HG03175 (cell line): ENCODE measurements around the gene AKAIN1.
A peak's percentile ranks its signal among the peaks of the same experiment; 100 is the strongest.

ENCODE experiments used
- ATAC-seq: cut with Tn5 transposase; IDR thresholded peaks from one replicate; pipeline ENCODE4 v1.9.1; 2021; ENCODE audit warnings: mild to moderate bottlenecking, moderate library complexity; ENCODE audit not compliant: unreplicated experiment

The AKAIN1 gene, protein sequence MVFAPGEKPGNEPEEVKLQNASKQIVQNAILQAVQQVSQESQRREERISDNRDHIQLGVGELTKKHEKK

DNA sequence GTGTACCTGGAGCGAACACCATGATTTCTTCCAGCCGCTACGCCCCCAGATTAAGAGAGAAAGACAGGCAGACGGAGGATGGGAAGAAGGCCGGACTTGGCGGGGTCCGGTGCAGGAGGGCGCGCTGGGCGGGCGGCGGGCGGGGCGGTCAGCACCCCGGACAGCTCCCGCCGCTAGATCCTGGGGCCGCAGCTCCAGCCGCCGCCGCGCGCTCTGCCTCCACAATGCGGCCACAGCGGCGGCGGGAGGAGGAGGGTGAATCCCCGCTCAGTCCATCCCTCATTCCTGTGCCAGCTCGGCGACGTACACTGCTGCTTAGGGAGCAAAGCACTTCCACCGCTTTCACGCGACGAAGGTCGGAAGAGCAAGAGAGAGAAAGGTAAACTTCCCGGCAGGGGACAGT lies at the start of gene AKAIN1:
Gene AKAIN1, minus strand, starts transcription at position 226 of the 403 bp plus-strand sequence. Its CDS starts 204 bp downstream, at position 22.
- ATAC-seq: no peak

DNA sequence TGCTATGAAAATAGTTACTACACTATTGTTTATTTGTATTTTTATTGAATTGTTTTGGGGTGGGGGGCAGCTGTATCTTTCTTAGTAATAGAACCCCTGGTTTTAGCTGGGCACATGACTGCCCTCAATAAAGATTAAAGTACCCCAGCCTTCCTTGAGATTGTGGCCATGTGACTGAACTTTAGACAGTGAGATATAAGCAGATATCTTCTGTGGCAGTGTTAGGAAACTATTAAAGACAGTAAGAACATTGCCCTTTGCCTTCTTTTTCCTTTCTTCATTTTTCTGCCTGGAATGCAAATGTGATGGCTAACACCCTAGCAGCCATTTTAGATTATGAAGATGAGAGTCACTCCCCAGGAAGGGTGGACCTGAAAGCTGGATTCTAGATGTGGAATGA lies 47.9 kb upstream of the AKAIN1 start:
- no peak for ATAC-seq

DNA sequence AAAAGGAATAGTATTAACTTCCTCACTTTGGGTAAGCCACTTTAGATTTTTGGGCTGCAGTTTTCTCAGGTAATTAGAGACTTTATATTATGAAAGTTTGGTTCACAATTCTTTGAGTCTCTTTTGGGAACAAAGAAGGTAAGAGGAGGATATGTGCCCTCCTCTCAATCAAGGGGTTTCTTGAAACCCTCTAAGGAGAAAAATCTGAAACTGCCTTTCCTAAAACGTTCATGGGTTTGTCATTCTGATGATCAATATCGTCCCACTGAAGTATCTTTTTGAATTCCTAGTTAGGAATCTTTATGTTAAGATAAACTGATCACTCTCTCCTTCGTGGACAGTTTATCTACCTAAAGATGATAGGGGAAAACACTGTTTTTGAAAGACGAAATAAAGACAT lies 42.4 kb upstream of the AKAIN1 start:
- no peak for ATAC-seq

DNA sequence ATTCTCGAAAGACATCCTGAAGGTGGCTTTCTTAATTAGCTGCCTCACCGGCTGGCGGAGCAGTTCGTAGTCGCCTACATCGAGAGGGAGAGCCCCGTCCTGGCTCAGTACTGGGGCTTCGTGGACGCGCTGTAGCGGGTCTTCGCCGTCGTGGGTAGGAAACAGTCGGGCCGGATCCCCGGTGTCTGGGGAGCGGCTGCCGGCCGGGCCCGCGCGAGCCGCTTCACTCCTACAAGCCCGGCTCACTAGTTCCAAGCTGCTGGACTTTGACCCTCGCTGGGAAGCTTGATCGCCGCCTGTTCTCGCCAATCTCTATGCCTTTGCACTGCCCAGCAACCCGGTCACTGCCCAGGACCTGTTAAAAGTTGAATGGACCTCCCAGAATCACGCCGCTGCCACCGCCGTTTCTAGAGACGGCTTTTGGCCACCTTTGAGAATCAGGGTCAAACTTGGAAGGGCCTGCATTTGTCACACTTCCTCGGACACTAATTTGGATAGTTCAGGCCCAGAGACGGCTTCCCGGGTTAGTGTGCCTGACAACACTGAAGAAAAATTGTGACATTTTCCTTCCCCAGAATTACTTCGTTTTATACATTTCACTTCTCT lies 41.4 kb upstream of the AKAIN1 start:
- ATAC-seq: peak; percentile 36

DNA sequence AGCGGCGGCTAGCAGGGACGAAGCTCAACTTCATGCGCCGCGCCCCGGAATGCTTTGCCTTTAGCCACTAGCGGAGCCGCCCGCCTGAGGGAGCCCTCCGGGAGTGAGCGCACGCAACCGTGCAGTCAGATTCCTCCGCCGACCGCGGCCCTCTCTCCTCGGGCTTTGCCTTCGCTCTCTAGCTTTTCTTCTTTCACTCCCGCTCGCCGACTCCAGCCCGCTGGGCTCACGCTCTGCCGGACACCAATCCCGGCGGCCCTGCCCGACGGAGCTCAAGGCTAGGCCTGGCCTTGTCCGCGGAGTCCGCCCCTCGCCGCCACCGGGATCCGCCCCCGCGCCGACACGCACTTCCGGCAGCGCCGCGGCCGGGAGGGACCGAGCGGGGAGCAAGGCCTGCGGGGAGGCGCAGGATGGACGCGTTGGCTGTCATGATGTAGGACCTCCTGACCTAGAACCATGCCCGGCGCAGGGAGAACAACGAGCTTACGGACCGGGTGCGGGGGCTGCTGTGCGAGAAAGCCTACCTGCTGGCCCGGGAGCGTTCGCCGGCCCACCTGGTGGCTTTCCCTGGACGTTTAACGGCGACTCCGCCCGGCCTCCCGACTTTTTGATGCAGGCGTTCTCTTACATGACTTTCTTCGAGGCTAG lies 40.8 kb upstream of the AKAIN1 start:
- peak; percentile 92 for ATAC-seq

DNA sequence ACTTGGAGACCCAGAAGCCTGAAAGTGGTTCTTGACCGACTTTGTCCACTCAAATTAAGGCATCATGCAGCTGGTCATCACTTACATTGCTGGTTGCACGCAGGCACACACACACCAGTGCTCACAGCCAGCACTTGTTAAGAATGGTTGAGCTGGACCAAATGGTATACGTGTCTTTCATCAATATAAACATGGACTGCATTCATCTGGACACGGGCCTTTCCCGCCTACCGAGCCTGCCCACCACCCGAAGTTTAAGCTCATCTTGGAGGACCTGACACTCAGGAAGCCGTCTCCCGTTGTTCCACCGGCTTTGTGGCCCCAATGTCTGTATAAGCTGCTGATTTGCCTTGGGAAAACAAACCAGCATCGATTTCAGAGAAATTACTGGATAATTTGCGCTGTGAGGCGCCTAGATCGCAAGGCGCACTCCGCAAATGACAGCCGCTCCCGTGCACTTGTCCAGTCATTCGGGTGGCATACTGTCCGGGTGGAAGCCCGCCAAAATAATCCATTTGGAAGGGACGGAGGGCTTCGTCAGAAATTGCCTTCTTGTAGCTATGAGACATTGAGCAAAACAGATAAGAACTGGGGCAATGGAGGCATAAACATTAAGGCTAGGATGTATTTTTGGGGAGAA lies 40.1 kb upstream of the AKAIN1 start:
- peak; percentile 31 for ATAC-seq

DNA sequence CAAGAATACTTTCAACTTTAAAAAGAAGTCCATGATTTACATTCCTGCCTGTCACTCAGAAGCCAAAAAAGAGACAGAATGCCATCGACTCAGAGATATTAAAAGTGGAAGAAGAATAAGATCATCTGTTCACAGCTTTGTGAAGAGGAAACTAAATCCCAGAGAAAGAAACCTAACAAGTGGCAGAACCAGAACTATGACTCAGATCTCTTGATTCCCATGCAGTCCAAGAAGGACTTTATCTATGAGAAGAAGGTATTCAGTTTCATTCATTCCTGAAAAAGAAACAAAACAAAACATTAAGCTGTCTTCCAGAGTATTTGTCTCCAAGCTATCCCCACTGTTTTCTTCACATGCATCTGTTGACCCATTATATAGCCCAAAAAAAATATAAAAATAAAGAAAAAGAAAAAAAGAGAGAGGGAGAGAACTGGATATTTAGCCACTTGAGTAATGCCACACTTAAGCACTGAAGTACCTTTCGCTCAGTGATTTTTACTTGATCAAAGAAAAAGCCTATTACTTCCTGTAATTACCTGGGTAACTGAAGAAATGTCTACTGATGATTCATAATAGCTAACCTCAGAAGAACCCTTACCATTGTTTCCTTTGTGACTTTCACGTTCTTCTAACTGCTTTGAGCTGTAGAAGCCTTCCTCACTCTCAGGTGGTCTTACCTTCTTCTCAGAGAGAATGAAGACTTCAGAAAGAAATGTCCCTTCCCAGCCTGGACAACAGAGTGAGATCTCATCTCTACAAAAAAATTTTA lies 17.7 kb upstream of the AKAIN1 start:
- ATAC-seq: no peak

DNA sequence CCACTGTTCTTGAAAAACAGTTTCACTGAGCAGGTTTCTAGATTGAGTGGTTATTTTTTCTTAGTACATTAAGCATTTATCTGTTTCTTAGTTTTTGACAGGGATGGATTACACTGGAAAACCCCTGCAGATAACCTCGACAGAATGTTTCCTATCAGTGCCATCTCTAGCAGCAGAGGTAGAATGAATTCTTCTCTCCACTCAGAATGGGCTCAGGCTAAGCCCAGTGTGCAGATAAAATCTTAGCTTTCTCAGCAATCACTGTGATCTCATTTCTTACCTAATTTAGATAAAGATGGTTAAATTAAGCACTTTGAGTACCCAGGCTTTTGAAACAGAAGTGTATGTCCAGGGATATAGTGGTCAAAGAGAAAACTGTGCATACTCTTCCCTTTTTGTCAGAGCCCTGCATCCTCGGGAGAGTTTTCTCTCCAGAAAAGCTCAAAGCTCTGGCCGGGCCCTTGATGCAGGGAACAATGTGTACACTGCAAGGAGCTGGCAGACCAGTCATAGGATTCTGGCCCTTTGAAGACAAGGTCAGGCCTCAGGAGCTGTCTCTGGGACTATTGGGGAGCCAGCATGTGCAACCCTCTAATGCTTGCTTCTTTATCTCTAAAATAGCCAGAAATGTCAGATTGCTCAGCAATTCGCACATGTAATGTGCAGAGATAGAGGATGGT lies 10.6 kb upstream of the AKAIN1 start:
- ATAC-seq: no peak

DNA sequence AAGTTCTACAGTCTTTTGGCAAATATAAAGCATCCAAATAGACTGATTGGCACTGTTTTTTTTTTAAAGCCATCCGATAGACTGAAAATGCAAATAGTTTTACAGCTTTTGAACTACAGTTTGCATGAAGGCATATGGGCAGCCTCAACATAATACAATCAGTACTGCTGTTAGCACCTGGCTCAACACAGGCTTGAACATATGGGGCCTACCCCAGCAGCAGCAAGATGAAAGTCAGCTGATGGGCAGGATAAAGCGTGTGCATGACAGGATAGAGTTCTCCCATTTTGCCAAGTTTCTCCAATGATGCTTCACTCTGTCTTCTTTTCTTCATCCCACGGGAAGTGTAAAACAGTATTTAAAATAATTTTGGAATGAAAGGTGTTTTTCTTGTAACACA lies 1.3 kb upstream of the AKAIN1 start:
- no peak for ATAC-seq

DNA sequence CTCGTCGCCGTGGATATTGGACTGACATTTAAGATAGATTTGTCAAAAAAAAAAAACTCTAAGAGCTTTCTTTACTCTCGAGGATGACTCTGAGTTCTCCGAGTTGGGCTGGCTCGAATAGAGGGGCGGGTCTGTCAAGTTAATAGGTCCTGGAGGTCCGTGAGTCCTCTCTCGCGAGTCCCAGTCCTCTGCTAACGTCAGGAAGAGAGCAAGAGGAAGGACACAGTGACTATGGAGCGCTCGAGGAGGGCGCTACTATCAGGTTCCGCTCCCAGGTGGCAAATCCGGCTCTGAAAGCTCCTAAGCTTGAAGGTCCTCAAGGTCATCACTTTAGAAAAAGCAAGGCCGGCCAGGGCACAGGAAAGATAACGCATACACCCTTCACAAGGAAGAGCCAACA lies 404 bp upstream of the AKAIN1 start:
- ATAC-seq: no peak

DNA sequence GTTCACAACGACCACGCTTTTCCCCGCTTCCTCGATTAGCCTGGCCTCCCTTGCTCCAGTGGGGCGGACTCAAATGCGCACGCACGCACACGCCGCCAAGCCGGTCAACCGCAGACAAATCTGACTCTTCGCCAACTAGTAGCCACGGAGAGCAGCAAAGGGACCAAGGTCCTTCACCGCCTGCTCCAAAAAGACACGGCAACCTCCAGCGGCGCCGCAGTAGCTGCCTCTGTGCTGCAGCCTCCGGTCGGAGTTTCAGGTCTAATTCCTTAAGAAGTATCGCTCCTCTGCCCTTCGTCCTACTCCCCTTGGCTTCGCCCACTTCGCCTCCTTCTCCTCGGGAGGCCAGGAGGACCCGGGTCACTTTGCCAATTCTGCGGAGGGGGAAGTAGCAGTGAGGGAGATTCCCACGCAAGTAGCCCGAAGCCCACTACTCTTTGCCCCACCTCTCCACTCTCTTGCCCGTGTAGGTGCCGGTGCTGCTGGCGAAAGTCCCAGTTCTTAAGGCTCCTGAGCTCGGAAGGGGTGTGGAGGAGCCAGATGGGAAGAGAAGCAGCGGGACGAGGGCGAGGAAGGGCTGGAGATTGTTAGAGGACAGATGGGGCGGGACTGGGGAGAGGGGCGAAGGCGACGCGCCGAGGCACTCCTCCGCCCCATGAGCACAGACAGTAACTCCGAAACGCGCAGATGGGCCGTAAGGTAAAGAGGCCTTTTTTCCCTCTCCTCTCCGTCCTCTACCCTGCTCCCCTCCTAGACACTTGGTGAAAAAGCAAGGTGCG lies 615 bp downstream of the AKAIN1 start:
- no peak for ATAC-seq

DNA sequence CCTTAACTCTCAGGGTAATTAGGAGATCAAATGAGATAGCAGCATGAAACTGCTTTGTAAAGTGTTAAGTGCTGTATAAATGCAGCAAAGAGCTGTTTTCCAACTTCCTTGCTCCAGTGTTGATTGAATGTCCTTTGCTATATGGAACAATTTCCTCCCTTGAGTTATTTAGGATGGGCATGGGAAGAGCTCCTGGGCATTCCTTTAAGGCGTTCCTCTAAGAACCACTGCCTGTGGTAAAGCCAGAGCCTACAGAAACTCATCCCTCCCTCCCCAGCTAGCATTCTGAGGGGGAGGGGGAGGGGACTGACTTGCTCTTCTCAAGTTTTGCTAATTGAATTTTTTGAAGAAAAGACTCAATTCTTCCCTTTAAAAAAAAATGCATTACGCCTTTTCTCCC lies 1.4 kb downstream of the AKAIN1 start:
- ATAC-seq: no peak

DNA sequence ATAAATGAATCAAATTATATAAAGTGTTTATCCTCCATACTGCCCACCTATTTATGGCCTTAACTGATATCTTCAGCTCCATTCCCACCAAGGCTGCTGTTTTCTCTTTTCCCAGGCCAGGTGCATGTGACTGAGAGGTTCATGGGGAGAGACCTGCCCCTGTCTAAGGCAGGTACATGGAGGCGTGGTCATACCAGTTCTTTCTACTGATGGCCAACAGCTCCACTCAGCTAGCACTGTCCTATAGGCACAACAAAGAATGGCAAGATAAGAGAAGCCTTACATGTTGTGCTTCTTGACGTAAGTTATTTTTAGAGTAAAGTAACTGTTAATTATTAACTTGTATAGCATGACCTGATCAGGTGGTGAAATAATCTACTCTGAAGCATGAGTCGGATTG lies 16.8 kb downstream of the AKAIN1 start:
- no peak for ATAC-seq

DNA sequence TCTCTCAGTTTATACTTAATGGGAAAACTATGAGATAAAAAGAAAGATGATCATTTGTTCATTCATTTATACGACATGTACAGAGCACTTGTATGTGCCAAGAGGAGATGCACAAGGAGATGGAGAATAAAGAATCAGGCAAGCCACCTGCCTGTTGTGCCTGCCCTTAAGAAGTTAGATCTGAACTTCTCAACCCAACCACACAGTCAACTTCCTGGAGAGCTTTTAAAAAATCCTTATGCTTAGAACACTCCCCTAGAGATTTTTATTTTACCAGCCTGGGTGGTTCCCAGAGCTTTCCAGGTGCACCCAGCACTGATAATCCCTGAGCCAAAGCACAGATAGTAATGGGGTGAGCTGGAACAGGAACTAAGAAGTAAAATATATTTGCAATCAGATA lies 18.5 kb downstream of the AKAIN1 start:
- ATAC-seq: no peak

DNA sequence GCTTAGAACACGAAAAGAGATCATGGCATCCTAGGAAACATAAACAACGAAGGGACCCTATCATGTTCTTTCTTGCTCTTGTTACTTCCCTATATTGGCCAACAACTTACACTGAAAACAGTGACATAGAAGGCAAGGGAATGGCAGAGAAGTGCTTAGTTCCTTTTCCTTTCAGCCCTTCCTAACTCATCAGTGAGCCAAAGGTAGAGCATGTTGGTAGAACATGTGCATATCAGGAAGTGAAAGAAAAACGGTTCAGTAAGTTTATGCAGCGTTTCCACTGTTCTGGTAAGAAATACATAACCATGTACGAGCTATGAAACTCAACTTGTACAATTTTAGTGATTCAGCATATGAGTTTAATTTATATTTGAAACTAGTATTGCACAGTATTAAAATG lies 21.7 kb downstream of the AKAIN1 start:
- ATAC-seq: peak; percentile 78

DNA sequence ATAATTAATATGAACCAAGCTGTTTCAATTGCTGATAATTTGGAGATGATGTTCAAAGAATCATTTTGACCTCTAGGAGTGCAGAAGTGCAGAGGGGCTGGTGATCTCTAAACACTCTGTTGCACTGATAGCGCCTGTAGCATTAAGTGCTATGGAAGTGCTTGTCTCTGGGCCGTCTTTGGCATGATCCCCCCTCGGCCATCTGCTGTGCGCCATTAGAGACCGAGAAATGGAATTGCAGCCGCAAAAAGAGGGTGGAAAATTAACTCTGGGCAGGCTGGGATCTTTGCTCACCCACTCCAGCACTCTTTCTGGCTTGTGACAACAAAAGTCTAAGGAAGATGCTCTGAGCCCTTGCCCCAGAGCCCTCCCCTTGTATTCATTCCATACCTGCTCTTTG lies 23.4 kb downstream of the AKAIN1 start:
- no peak for ATAC-seq

DNA sequence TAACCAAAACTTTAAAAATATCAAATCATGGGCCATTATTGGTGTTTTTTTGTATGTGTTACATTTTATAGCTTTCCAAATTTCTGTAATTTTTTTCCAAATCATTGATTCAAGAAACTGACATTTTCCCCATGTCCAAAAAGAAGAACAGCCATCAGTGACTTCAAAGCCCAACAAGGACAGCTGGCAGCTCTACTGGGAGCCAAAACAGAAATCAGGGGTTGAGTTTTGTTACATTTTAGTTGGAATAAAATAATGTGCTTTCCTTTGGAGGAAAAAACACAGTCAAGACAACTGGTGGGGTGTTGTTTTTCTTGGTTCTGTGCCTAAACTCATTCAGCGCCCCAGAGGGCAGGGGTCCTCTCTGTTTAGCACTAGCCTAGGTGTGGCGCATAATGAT lies 23.8 kb downstream of the AKAIN1 start:
- ATAC-seq: no peak

DNA sequence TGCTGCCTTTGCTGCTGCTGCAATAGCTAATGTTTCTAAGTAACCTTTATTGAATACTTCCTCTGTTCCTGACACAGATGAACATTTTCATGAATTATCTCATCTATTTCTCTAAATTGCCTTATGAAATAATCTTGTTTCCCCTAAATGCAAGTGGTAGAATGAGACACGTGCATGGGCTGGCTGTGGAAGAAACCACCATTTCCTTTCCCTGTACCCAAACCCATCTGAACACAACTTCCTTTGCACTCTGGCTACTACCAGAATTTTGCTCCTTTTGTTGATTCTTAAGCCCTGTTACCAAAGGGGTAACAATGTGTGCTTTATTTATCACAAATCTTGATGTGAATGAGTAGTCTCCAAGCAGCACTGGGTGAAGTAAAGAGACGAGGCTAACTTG lies 29.2 kb downstream of the AKAIN1 start:
- ATAC-seq: no peak

DNA sequence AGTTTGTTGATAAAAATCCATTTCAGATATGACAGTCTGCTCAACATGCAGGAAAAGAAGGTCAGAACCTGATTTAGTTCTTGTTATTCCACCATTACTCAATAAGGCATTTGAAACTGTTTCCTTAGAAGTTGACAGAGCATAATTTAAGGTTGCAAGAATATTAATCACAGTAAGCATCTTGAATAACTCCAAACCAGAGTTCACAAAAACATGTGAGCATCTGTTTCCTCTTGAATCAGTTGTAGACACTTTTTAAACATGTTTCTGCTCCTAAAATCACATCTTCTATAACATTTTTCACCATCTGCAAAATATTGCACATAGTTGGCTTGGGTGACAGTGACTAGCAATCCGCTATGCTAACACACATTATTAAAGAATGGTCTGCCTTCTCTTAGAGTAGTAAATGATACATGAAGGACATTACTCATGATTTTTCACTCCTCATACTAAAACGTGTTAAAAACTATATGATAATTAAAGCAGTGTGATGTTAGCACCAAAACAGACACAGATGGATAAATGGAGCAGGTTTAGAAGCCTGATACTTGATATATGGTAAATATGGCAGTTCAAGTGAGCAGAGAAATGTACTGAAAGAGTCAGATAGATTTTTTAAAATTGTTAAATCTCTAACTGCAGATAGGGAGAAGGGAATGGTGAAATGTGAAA lies 30.3 kb downstream of the AKAIN1 start:
- no peak for ATAC-seq

DNA sequence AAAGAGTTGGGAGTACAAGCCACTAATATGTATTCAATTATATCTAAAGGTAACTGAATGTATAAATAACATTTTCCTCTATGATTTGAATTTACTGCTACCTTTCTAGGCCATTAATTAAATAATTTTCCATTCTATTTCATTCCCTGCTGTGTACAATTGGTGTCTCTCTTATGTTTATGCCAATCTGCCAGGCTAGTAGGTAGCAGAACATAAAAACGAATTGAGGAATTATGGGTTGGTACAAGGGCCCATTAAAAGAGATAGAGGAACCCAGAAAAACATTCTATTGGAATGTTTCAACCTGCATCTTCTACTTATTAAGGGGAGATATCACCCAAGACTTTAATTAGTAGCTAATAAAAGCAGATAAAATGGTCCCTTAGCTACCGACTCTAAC lies 32.2 kb downstream of the AKAIN1 start:
- ATAC-seq: no peak
